Measurements from ENCODE around the gene FBXO5.
"Not testable (repeated sequence)": the region's sequence is repeated elsewhere in the genome, so short reads cannot be mapped to it uniquely, and the experiment has no call there.

The FBXO5 gene

GRCh38 chr6:152986978-152987377, 4.1 kb upstream of the FBXO5 start:
- DNase-seq (ENCODE audit: low read depth): no peak

- DNase-seq (ENCODE audit: low read depth): not testable (repeated sequence)
Observed at GRCh38 chr6:152985300-152985699, 2.5 kb upstream of the FBXO5 start.

- no peak for DNase-seq (ENCODE audit: low read depth)
Observed at GRCh38 chr6:152984513-152984872, 1.7 kb upstream of the FBXO5 start.

- DNase-seq (ENCODE audit: low read depth): peak; percentile 73
Observed at GRCh38 chr6:152983637-152984512, 1.0 kb upstream of the FBXO5 start.

- DNase-seq (ENCODE audit: low read depth): no peak
Observed at GRCh38 chr6:152981989-152982903, 595 bp downstream of the FBXO5 start.

GRCh38 chr6:152981219-152981618, 1.6 kb downstream of the FBXO5 start:
- no peak for DNase-seq (ENCODE audit: low read depth)

GRCh38 chr6:152980656-152981055, 2.2 kb downstream of the FBXO5 start:
- no peak for DNase-seq (ENCODE audit: low read depth)

GRCh38 chr6:152979116-152979515, 3.7 kb downstream of the FBXO5 start:
- no peak for DNase-seq (ENCODE audit: low read depth)

- no peak for DNase-seq (ENCODE audit: low read depth)
Observed at GRCh38 chr6:152978058-152978457, 4.8 kb downstream of the FBXO5 start.

- no peak for DNase-seq (ENCODE audit: low read depth)
Observed at GRCh38 chr6:152977556-152977955, 5.3 kb downstream of the FBXO5 start.

- DNase-seq (ENCODE audit: low read depth): no peak
Observed at GRCh38 chr6:152976749-152977148, 6.1 kb downstream of the FBXO5 start.

GRCh38 chr6:152975204-152975915, 7.5 kb downstream of the FBXO5 start:
- DNase-seq (ENCODE audit: low read depth): no peak

- DNase-seq (ENCODE audit: low read depth): no peak
Observed at GRCh38 chr6:152973916-152974315, 8.9 kb downstream of the FBXO5 start.

- no peak for DNase-seq (ENCODE audit: low read depth)
Observed at GRCh38 chr6:152969688-152970418, 13.0 kb downstream of the FBXO5 start.

GRCh38 chr6:152966168-152966894, 16.5 kb downstream of the FBXO5 start:
- not testable (repeated sequence) for DNase-seq (ENCODE audit: low read depth)

- DNase-seq (ENCODE audit: low read depth): no peak
Observed at GRCh38 chr6:152959333-152959732, 23.5 kb downstream of the FBXO5 start.

- no peak for DNase-seq (ENCODE audit: low read depth)
Observed at GRCh38 chr6:152957796-152958195, 25.0 kb downstream of the FBXO5 start.

- DNase-seq (ENCODE audit: low read depth): no peak
Observed at GRCh38 chr6:152954443-152954842, 28.4 kb downstream of the FBXO5 start.

- peak; percentile 38 for DNase-seq (ENCODE audit: low read depth)
Observed at GRCh38 chr6:152952866-152953509, 29.9 kb downstream of the FBXO5 start.

GRCh38 chr6:152952045-152952444, 30.8 kb downstream of the FBXO5 start:
- DNase-seq (ENCODE audit: low read depth): peak; percentile 59
